Glutamatergic neuron (in vitro differentiated cells): ENCODE measurements around the gene ARSG. TPM values are rescaled to one million over a fixed set of nuclear protein-coding genes. Genes with fewer than 3 reads are reported as not detected.

Source experiments
- DNase-seq: peaks from one replicate; pipeline ENCODE4 v3.0.0; 2022
- H3K27ac Mint-ChIP-seq: one replicate; pipeline ENCODE4 v1.8.0; 2020; ENCODE audit warnings: mild to moderate bottlenecking, mixed read lengths, inconsistent platforms; ENCODE audit not compliant: unreplicated experiment
- H3K27me3 Mint-ChIP-seq: one replicate; pipeline ENCODE4 v1.8.0; 2020; ENCODE audit warnings: mild to moderate bottlenecking, moderate library complexity, mixed read lengths, inconsistent platforms; ENCODE audit not compliant: unreplicated experiment
- H3K36me3 Mint-ChIP-seq: one replicate; pipeline ENCODE4 v1.8.0; 2020; ENCODE audit warnings: mild to moderate bottlenecking, mixed read lengths, inconsistent platforms; ENCODE audit not compliant: unreplicated experiment
- H3K4me1 Mint-ChIP-seq: one replicate; pipeline ENCODE4 v1.8.0; 2020; ENCODE audit warnings: mild to moderate bottlenecking, low read depth, mixed read lengths, inconsistent platforms; ENCODE audit not compliant: unreplicated experiment
- H3K4me3 Mint-ChIP-seq: one replicate; pipeline ENCODE4 v1.8.0; 2020; ENCODE audit warnings: mild to moderate bottlenecking, mixed read lengths, inconsistent platforms; ENCODE audit not compliant: unreplicated experiment
- H3K9me3 Mint-ChIP-seq: one replicate; pipeline ENCODE4 v1.8.0; 2020; ENCODE audit warnings: mild to moderate bottlenecking, moderate library complexity, mixed read lengths, inconsistent platforms; ENCODE audit not compliant: unreplicated experiment
- total RNA-seq: library from RNA; stranded (reverse); fragmentation: NEBNext Ultra II Directional; extraction: Animal tissue kit (Norgen Biotek cat#: 25700); gene quantifications from one replicate; pipeline ENCODE4 v1.2.1, GENCODE V29; 2021; ENCODE audit not compliant: unreplicated experiment
- TF ChIP-seq, protein P1 (sequence below): fragments of 200-600 bp; sonication (generic); IDR thresholded peaks from one replicate; pipeline ENCODE4 v1.5.0; 2021; ENCODE audit not compliant: partially characterized antibody, unreplicated experiment

Gene ARSG
- total RNA-seq, 1 donor from 2014 or later, result 1.9 TPM

DNA sequence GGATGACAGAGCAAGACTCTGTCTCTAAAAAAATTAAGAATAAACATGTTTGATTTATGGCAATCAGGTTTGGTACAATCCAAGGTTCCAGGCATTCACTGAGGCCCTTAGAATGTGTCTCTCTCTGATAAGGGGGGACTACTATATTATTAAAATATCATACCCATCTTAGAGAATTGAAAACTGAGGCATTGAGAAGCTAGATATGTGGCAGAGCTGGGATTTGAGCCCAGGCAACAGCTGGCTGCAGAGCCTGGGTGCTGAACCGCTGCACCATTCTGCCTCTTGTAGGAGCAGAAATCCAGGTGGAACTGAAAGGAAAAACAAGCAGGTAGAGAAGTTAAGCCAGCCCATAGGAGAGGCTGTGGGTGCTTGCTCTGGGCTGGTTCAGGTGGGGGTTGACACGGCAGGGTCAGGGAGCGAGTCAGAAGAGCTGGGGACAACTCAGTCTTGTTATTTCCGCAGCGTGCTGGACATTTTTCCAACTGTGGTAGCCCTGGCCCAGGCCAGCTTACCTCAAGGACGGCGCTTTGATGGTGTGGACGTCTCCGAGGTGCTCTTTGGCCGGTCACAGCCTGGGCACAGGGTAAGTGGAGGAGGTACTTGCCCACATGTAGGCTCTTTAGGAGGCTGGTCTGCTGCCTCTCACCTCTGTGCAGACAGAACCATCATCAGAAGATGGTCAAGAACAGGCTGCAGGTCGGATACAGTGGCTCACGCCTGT is 103.5 kb downstream of the ARSG start:
- Mint-ChIP-seq H3K9me3 (no peaks in the 10 kb centered on the region), H3K4me3 (no peak overlapping the region), H3K27ac (no peak overlapping the region)

DNA sequence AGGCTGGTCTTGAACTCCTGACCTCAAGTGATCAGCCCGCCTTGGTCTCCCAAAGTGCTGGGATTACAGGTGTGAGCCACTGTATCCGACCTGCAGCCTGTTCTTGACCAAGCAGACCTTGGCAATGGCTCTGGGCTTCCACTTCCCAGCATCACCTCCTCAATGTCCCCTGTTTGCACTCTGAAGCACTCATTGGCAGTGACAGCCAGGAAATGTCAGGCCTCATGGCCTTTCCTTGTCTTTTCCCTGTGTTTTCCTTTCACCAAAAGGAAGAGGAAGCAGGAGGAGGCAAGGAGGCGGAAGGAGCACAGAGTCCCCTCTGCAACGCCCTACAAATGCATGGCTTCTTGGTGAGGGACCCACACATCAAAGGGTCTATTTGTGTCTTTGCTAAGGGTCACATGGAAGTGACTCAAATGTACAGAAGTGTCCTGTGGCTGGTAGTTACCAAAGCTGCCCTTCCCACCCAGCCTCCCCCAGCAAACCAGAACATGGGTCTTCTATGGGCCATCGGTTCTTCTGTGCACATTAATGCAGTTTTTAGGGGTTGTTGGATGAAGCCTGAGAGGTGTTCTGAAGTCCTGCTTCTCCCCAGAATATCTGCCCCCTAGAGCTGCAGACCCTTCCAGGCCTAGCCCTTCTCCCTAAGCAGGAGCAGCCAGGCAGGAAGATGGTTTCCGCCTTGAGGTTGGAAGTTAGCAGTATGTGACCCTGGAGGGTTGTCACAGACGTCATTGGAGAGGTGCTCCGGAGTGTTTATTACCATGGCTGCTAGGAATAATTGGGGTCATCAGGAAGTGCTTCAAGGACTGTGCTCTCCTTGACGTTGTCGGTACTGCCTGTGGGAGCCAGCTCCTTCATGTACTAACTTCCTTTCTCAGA is 105.2 kb downstream of the ARSG start:
- H3K4me3 Mint-ChIP-seq, result no peak overlapping the region
- H3K4me1 Mint-ChIP-seq, result peaks cover 7% of the 10 kb centered on the region
- TF ChIP-seq, protein P1, sequence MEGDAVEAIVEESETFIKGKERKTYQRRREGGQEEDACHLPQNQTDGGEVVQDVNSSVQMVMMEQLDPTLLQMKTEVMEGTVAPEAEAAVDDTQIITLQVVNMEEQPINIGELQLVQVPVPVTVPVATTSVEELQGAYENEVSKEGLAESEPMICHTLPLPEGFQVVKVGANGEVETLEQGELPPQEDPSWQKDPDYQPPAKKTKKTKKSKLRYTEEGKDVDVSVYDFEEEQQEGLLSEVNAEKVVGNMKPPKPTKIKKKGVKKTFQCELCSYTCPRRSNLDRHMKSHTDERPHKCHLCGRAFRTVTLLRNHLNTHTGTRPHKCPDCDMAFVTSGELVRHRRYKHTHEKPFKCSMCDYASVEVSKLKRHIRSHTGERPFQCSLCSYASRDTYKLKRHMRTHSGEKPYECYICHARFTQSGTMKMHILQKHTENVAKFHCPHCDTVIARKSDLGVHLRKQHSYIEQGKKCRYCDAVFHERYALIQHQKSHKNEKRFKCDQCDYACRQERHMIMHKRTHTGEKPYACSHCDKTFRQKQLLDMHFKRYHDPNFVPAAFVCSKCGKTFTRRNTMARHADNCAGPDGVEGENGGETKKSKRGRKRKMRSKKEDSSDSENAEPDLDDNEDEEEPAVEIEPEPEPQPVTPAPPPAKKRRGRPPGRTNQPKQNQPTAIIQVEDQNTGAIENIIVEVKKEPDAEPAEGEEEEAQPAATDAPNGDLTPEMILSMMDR, result no peak
- H3K27me3 Mint-ChIP-seq, result peaks cover 4% of the 10 kb centered on the region
- no peak overlapping the region for H3K27ac Mint-ChIP-seq
- DNase-seq, result no peak
- peaks cover 2% of the 10 kb centered on the region for H3K9me3 Mint-ChIP-seq
- H3K36me3 Mint-ChIP-seq, result no peaks in the 10 kb centered on the region

More for the DNA sequence above, 103.5 kb downstream of the ARSG start:
- TF ChIP-seq, protein P1, result no peak
- H3K4me1 Mint-ChIP-seq, result peaks cover 7% of the 10 kb centered on the region
- peaks cover 4% of the 10 kb centered on the region for H3K27me3 Mint-ChIP-seq
- no peak for DNase-seq
- H3K36me3 Mint-ChIP-seq, result no peaks in the 10 kb centered on the region

DNA sequence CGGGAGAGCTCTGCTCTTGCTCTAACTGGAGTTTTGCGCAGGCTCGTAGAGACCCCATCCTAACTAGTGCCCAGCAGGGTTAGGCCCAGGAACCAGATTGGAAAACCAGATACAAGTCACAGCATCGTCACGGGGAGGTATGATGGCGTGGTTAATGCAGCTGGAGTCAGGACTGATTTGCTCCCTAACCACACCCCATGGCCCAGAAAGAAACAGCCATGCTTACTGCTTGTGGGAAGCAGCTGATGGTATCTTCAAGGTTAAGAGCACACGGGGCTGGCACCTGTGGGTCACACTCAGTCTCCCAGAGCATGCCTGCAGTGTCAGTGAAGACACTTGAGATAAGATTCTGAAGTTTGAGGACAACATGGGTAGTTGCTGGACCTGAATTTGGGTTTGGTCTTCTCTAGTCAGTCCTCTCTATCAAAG is 105.8 kb downstream of the ARSG start:
- TF ChIP-seq, protein P1, result no peak
- Mint-ChIP-seq H3K27ac (no peak overlapping the region), H3K9me3 (peaks cover 2% of the 10 kb centered on the region), H3K36me3 (no peaks in the 10 kb centered on the region), H3K4me3 (no peak overlapping the region), H3K4me1 (peaks cover 7% of the 10 kb centered on the region), H3K27me3 (peaks cover 4% of the 10 kb centered on the region)
- no peak for DNase-seq

DNA sequence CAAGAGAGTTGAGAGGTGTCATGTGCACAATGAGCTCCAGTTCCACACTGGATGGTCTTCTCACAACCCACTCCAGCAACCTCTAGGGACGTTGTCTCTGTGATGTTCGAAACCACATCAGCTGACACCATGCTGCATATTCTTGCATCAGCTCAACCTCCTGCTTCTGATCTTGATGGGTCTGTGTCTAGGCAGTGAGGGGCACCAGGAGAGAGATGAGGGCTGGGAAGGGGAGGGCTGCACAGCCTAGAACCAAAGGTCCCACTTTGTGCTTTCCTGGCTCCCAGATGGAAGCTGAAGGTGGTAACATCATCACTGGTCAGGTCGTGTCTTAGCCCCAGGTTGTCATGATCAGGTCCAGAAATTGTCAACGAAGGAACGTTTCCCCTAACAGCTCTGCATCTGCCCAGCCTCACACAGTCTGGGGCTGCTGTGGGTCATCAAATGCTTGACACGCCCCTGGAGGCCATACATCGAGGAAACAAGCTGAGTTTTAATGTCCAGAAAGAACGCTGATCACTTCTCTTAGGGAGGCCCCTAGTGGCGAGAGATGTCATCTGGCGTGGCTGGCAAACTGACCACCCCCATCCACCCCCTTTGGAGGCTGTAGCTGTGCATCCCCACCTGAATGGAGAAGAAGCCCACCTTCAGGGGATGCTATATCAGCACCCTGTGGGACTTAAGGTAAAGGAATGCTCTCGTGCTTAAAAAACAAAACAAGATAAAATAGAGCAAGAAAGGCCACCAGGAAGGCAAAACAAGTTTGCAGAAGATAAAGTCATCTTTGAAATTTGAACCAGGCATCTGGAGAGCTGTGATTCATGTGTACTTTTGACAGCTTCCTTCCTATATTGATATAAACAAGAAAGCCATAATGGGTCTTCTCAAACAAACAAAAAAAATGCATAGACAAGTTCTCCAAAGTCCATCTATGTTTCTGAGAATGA is 107.7 kb downstream of the ARSG start:
- Mint-ChIP-seq H3K36me3 (no peaks in the 10 kb centered on the region), H3K9me3 (peaks cover 2% of the 10 kb centered on the region), H3K4me3 (no peak overlapping the region), H3K27me3 (peaks cover 4% of the 10 kb centered on the region), H3K4me1 (peaks cover 7% of the 10 kb centered on the region), H3K27ac (peak overlapping the region; percentile 62)
- peak; percentile 68 for DNase-seq
- TF ChIP-seq, protein P1, result peak; percentile 67
